HG03060 (cell line): ENCODE data around the gene SNAPC3.
"Not testable (repeated sequence)": the region's sequence is repeated elsewhere in the genome, so short reads cannot be mapped to it uniquely, and the experiment has no call there.

Experiments used
- ATAC-seq: cut with Tn5 transposase; IDR thresholded peaks from one replicate; pipeline ENCODE4 v1.9.1; 2021; ENCODE audit warnings: low read depth, moderate number of reproducible peaks; ENCODE audit not compliant: unreplicated experiment

Gene SNAPC3

GRCh38 chr9:15421990-15422371 lies 695 bp upstream of the SNAPC3 start:
- ATAC-seq: no peak

- peak; percentile 1 for ATAC-seq
These were observed 732 bp downstream of the SNAPC3 start for GRCh38 chr9:15423231-15423985.

- ATAC-seq: no peak
These were observed 3.3 kb downstream of the SNAPC3 start for GRCh38 chr9:15426019-15426418.

GRCh38 chr9:15427702-15428101 lies 5.0 kb downstream of the SNAPC3 start:
- ATAC-seq: not testable (repeated sequence)

- no peak for ATAC-seq
These were observed 8.5 kb downstream of the SNAPC3 start for GRCh38 chr9:15430920-15431844.

GRCh38 chr9:15433191-15433590 lies 10.5 kb downstream of the SNAPC3 start:
- ATAC-seq: no peak

- no peak for ATAC-seq
These were observed 11.0 kb downstream of the SNAPC3 start for GRCh38 chr9:15433661-15434060.

- no peak for ATAC-seq
These were observed 16.2 kb downstream of the SNAPC3 start for GRCh38 chr9:15438891-15439290.

- not testable (repeated sequence) for ATAC-seq
These were observed 19.2 kb downstream of the SNAPC3 start for GRCh38 chr9:15441841-15442240.

GRCh38 chr9:15442264-15442663 lies 19.6 kb downstream of the SNAPC3 start:
- not testable (repeated sequence) for ATAC-seq

GRCh38 chr9:15444141-15444540 lies 21.5 kb downstream of the SNAPC3 start:
- ATAC-seq: no peak

- ATAC-seq: no peak
These were observed 31.3 kb downstream of the SNAPC3 start for GRCh38 chr9:15453956-15454355.

GRCh38 chr9:15461056-15461455 lies 38.4 kb downstream of the SNAPC3 start:
- ATAC-seq: no peak

GRCh38 chr9:15461601-15462000 lies 38.9 kb downstream of the SNAPC3 start:
- ATAC-seq: no peak

GRCh38 chr9:15468145-15468544 lies 45.5 kb downstream of the SNAPC3 start:
- no peak for ATAC-seq

GRCh38 chr9:15469406-15469805 lies 46.7 kb downstream of the SNAPC3 start:
- ATAC-seq: no peak

GRCh38 chr9:15469862-15470261 lies 47.2 kb downstream of the SNAPC3 start:
- ATAC-seq: no peak

- ATAC-seq: no peak
These were observed 53.4 kb downstream of the SNAPC3 start for GRCh38 chr9:15475923-15476536.

- no peak for ATAC-seq
These were observed 57.4 kb downstream of the SNAPC3 start for GRCh38 chr9:15480028-15480427.

- no peak for ATAC-seq
These were observed 59.5 kb downstream of the SNAPC3 start for GRCh38 chr9:15482146-15482545.

GRCh38 chr9:15484802-15485201 lies 62.1 kb downstream of the SNAPC3 start:
- ATAC-seq: no peak
